Urinary bladder (tissue), 4 donors: ENCODE results near the gene GINS1. TPM values are rescaled to one million over a fixed set of nuclear protein-coding genes. Genes with fewer than 3 reads are reported as not detected.

Source experiments
- DNase-seq: peaks from one replicate; pipeline ENCODE4 v3.0.0-alpha.2; 2015; ENCODE audit errors: extremely low spot score
- H3K27ac ChIP-seq: one replicate; pipeline ENCODE4 v1.5.1; 2013; ENCODE audit warnings: low read depth, mild to moderate bottlenecking, moderate library complexity
- H3K36me3 ChIP-seq: one replicate; pipeline ENCODE4 v1.6.1; 2013; ENCODE audit warnings: mild to moderate bottlenecking, moderate library complexity; ENCODE audit not compliant: insufficient read depth
- H3K4me1 ChIP-seq: one replicate; pipeline ENCODE4 v1.6.1; 2013; ENCODE audit warnings: mild to moderate bottlenecking, moderate library complexity; ENCODE audit not compliant: insufficient read depth
- H3K4me3 ChIP-seq: one replicate; pipeline ENCODE4 v1.5.1; 2013; ENCODE audit warnings: low read depth, low read length
- WGBS: extraction: QIAGEN DNeasy Blood & Tissue Kit; methylation state at CpG from one replicate; pipeline ENCODE4 v1.1.7; 2013; 5-methylcytosine and 5-hydroxymethylcytosine counted together
- polyA plus RNA-seq: library from polyadenylated mRNA; stranded (reverse); fragments of 200-250 nt; gene quantifications from one replicate; pipeline ENCODE4 v1.2.3, GENCODE V29; 2013
- total RNA-seq: library from RNA; depleted of rRNA; stranded (reverse); fragments of >200 nt; gene quantifications from one replicate; pipeline ENCODE4 v1.2.3, GENCODE V29; 2014
- donor health status: healthy with polysubstance abuse.
- donor health status: healthy.

Gene GINS1
- total and polyA plus RNA-seq, 2 donors: 0.80 to 10.2 TPM

- Histone ChIP-seq H3K27ac (no peak overlapping the region), H3K4me3 (no peak overlapping the region), H3K36me3 (no peaks in the 10 kb centered on the region), H3K4me1 (no peaks in the 10 kb centered on the region)
- 98% methylated on average over 10 of the region's 10 CpGs for WGBS
- no peak for DNase-seq
Measured at GRCh38 chr20:25493748-25494505, 86.5 kb downstream of the GINS1 start.

- H3K36me3 ChIP-seq: no peaks in the 10 kb centered on the region
- WGBS: 91% methylated on average over 17 of the region's 17 CpGs
- no peak overlapping the region for H3K4me3 ChIP-seq
- no peak for DNase-seq
- H3K27ac ChIP-seq: no peak overlapping the region
- H3K4me1 ChIP-seq: no peaks in the 10 kb centered on the region
Measured at GRCh38 chr20:25494506-25495188, 87.2 kb downstream of the GINS1 start.

DNA sequence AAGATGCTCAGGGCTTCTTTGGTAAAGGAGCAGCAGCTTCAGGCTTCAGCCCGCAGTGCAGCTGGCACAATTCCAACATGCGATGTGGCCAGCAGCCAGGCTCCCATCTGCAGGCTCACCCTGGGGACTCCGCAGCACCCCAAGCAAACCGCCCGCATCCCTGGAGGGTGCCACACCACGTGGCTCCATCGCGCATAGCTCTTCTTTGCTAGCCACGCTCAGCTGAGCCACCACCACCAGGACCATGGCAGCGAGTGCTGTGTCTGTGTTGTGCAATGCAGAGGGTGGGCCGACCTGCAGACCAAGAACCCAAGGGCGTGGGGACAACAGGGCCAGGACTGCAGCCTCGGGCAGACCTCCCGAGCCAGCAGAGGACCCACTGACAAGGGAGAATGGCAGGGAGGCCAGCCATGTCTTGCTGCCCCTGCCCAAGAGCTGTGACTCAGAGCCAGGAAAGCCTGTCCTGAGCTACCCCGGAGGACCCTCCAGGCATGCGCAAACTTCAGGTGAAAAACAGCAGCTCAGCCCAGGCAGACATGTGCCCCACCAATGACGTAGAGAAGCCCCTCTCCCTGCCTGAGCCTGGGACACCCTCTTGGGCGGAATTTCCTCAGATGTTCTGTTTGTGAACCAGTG is 87.8 kb downstream of the GINS1 start:
- Histone ChIP-seq H3K4me3 (no peak overlapping the region), H3K27ac (no peak overlapping the region), H3K36me3 (no peaks in the 10 kb centered on the region), H3K4me1 (no peaks in the 10 kb centered on the region)
- no peak for DNase-seq
- 82% methylated on average over 18 of the region's 18 CpGs for WGBS

DNA sequence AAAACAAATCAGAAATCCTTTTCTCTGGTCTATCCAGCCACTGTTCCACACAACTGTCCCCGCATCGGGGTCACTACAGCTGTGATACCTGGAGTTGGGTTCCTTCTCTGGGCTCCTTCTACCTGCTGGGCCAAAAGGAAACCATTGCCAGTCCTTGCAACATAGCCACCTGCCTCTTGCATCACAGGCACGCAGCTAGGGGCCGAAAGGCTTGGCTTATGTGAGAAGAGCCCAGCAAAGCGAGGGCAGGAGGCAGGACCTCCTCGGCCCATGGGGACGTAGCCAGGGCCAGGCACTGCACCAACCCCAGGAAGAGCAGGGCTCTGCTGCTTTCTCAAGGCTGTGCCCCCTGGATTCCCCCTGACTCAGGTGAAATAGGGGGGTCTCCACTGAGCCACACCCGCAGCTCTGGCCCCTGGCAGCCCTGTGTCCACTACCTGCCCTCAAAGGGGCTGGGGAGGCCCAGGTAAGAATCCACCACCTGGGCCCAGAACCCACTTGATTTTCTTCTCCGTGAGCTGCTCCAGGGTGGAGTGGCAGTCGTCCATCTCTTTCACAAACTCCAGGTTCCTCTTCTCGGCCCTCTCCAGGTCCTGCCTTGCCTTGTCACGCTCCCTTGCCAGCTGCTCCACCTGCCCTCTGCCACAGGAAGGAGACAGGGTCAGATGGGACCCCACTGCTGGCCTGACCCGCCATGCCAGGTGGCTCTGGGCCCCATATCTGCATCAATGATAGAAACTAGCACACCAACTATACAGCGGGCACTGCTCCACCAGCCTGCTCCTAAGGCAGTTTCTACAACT is 88.9 kb downstream of the GINS1 start:
- no peak overlapping the region for H3K4me3 ChIP-seq
- H3K36me3 ChIP-seq: no peaks in the 10 kb centered on the region
- WGBS: 96% methylated on average over 14 of the region's 14 CpGs
- H3K27ac ChIP-seq: no peak overlapping the region
- no peak for DNase-seq
- H3K4me1 ChIP-seq: no peaks in the 10 kb centered on the region

GRCh38 chr20:25496968-25497401 is 89.5 kb downstream of the GINS1 start:
- Histone ChIP-seq H3K4me1 (no peaks in the 10 kb centered on the region), H3K4me3 (no peak overlapping the region), H3K27ac (no peak overlapping the region), H3K36me3 (no peaks in the 10 kb centered on the region)
- DNase-seq: no peak
- WGBS: 87% methylated on average over 9 of the region's 9 CpGs

DNA sequence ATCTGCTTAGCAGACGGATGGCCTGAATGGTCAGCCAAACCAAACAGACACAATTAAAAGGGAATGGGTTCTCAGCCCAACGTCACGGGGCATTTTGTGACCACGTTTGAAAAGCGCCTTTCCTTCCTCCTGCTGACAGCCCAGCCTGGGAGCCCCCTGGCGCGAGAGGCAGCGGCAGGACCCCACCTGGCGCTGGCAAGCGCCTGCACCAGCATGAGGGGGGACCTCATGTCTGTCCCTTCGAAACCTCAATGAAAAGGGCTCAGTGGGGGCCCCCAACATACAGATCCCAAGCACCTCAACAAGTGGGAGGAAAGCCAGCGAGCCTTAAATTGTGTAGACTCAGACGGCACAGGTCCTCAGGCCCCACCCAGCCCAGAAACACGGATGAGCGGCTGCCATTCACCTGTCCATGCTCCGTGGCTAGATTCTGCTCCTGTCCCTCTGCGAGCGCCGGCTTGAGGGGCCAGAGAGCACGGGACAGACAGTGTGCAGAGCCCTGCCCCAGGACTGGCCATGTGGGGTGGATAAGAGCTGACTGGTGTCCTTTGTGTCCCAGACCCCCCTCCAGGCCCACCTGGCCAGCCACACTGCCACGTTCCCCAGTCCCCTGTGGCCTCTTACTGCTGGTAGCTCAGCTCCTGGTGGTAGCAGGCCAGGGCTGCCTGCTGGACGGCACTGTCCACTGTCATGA is 90.3 kb downstream of the GINS1 start:
- no peak overlapping the region for H3K27ac ChIP-seq
- 93% methylated on average over 22 of the region's 22 CpGs for whole genome bisulfite sequencing
- no peaks in the 10 kb centered on the region for H3K4me1 ChIP-seq
- H3K4me3 ChIP-seq: no peak overlapping the region
- no peak for DNase-seq
- no peaks in the 10 kb centered on the region for H3K36me3 ChIP-seq

Other genes with a start within 250 kb of the GINS1 start
- gene ENTPD6, start 212.0 kb upstream of the GINS1 start, total RNA-seq: 19.2 TPM
- 45.4 TPM for gene ENTPD6, start 212.0 kb upstream of the GINS1 start, polyA plus RNA-seq
- gene PYGB, start 159.6 kb upstream of the GINS1 start, total RNA-seq: 71.4 TPM
- gene PYGB, start 159.6 kb upstream of the GINS1 start, polyA plus RNA-seq: 237 TPM
- gene ABHD12, start 16.8 kb upstream of the GINS1 start, total RNA-seq: 30.9 TPM
- 34.3 TPM for gene ABHD12, start 16.8 kb upstream of the GINS1 start, polyA plus RNA-seq
- gene NINL, start 177.9 kb downstream of the GINS1 start, total RNA-seq: 11.3 TPM
- gene NINL, start 177.9 kb downstream of the GINS1 start, polyA plus RNA-seq: 6.2 TPM
- 8.9 TPM for gene NANP, start 216.3 kb downstream of the GINS1 start, total RNA-seq
- gene NANP, start 216.3 kb downstream of the GINS1 start, polyA plus RNA-seq: 2.5 TPM